ENCODE results near the gene GOT2. TPM values are rescaled to one million over a fixed set of nuclear protein-coding genes. Genes with fewer than 3 reads are reported as not detected.

Gene GOT2
- polyA plus RNA-seq, 1 donor from 2014 or later: 55.6 TPM

DNA sequence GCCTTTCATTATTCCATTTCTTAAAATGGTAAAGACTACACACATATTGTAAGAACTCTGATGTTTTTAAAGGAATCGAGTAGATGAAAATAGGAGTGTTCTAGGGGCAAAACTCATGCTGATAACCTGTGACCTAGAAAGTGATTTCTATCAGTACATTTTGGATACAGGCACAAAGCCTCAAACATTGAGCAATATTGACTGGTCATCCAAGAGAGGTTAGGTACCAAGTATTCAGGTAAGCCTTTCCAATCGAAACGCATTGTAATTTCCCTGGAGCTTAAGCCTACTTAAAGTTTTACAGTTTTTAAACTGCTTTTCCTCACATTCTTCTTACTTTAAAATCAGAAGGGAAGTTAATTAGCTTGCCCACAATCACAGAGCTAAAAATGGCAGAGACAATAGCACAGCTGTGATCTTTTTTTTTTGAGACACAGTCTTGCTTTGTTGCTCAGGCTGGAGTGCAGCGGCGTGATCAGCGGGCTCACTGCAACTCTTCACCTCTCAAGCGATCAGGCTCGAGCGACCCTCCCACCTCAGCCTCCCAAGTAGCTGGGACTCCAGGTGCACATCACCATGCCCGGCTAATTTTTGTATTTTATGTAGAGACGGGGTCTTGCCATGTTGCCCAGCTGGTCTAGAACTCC is 3.3 kb downstream of the GOT2 start:
- H3K27me3 ChIP-seq (ENCODE audit: insufficient read depth, low read depth, low read length): no peaks in the 10 kb centered on the region
- H3K4me2 ChIP-seq (ENCODE audit: low read length): no peak overlapping the region
- TF ChIP-seq EZH2 (IDR thresholded peaks at IDR 0.05; ENCODE audit: borderline replicate concordance, insufficient read depth, low read length, poor library complexity, severe bottlenecking) (no peak), SMC3 (conservative IDR thresholded peaks at IDR 0.05; ENCODE audit: poor library complexity) (no peak)
- H3K36me3 ChIP-seq (ENCODE audit: insufficient read depth, low read length): no peaks in the 10 kb centered on the region
- no peaks in the 10 kb centered on the region for H3K9me2 ChIP-seq (ENCODE audit: insufficient read depth, low read length)
- no peak overlapping the region for H3K4me3 ChIP-seq (ENCODE audit: low read length)
- H2AFZ ChIP-seq (ENCODE audit: low read depth, low read length): no peak overlapping the region
- no peaks in the 10 kb centered on the region for H4K20me1 ChIP-seq (ENCODE audit: insufficient read depth)
- no peak overlapping the region for H3K27ac ChIP-seq (ENCODE audit: low read length)
- H3F3A ChIP-seq (ENCODE audit: insufficient read depth, low read length, poor library complexity, severe bottlenecking): no peaks in the 10 kb centered on the region
- H3K9me3 ChIP-seq (ENCODE audit: low read length): no peaks in the 10 kb centered on the region
- H3K9ac ChIP-seq (ENCODE audit: low read length): no peak overlapping the region
- H3K79me2 ChIP-seq (replicated peaks; ENCODE audit: insufficient read depth, low read length): peaks cover 34% of the 10 kb centered on the region

DNA sequence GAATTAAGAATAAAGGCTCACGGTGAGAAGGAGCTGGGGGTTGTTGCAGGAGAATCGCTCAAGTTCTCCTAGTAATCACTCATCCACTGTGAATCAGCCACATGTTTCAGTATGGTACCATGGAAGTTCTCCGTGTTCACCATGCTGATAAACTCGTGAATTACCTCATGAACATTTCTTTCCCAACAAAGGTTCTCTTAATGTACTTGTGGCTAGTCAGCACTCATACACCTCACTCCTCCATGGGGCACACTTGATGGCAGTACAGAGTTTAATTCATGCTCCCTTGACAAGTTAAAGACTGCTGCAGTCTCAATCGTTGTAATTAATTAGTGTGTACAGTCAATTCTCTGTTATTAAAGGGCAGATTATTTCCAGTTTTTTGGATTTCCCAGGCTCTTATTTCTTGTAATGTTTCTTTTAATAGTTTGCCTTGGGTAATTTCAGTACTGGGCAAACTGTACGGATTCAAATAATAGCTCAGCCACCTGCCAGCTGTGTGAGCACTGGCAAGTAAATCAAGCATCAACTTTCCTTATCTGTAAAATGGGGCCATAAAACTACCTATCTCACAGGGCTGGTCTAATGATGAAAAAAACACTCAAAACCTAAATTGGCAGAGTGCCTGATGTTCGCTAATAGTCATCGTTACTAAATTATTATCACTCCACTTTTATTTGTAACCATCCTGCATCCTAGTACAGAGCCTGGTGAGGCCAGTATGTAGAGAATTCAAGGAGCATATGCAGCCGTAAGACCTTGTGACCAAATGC is 6.1 kb downstream of the GOT2 start:
- peaks cover 30% of the 10 kb centered on the region for H3K79me2 ChIP-seq (replicated peaks; ENCODE audit: insufficient read depth, low read length)

More for the DNA sequence above, 6.1 kb downstream of the GOT2 start:
- H3K9ac ChIP-seq (ENCODE audit: low read length): no peak overlapping the region
- H3K4me3 ChIP-seq (ENCODE audit: low read length): no peak overlapping the region
- H3F3A ChIP-seq (ENCODE audit: insufficient read depth, low read length, poor library complexity, severe bottlenecking): no peaks in the 10 kb centered on the region
- no peaks in the 10 kb centered on the region for H4K20me1 ChIP-seq (ENCODE audit: insufficient read depth)
- H3K9me3 ChIP-seq (ENCODE audit: low read length): no peaks in the 10 kb centered on the region
- H3K9me2 ChIP-seq (ENCODE audit: insufficient read depth, low read length): no peaks in the 10 kb centered on the region
- H3K27me3 ChIP-seq (ENCODE audit: insufficient read depth, low read depth, low read length): no peaks in the 10 kb centered on the region
- no peak overlapping the region for H2AFZ ChIP-seq (ENCODE audit: low read depth, low read length)
- no peak overlapping the region for H3K27ac ChIP-seq (ENCODE audit: low read length)
- TF ChIP-seq RAD21 (conservative IDR thresholded peaks at IDR 0.05): no peak
- TF ChIP-seq POLR2AphosphoS5 (IDR thresholded peaks at IDR 0.05): no peak
- TF ChIP-seq EP300 (conservative IDR thresholded peaks at IDR 0.05; ENCODE audit: poor library complexity, severe bottlenecking): no peak
- TF ChIP-seq EZH2 (IDR thresholded peaks at IDR 0.05; ENCODE audit: borderline replicate concordance, insufficient read depth, low read length, poor library complexity, severe bottlenecking): no peak
- TF ChIP-seq SMC3 (conservative IDR thresholded peaks at IDR 0.05; ENCODE audit: poor library complexity): no peak
- no peak for TF ChIP-seq MXI1 (conservative IDR thresholded peaks at IDR 0.05; ENCODE audit: poor library complexity, severe bottlenecking)
- TF ChIP-seq, protein P1, sequence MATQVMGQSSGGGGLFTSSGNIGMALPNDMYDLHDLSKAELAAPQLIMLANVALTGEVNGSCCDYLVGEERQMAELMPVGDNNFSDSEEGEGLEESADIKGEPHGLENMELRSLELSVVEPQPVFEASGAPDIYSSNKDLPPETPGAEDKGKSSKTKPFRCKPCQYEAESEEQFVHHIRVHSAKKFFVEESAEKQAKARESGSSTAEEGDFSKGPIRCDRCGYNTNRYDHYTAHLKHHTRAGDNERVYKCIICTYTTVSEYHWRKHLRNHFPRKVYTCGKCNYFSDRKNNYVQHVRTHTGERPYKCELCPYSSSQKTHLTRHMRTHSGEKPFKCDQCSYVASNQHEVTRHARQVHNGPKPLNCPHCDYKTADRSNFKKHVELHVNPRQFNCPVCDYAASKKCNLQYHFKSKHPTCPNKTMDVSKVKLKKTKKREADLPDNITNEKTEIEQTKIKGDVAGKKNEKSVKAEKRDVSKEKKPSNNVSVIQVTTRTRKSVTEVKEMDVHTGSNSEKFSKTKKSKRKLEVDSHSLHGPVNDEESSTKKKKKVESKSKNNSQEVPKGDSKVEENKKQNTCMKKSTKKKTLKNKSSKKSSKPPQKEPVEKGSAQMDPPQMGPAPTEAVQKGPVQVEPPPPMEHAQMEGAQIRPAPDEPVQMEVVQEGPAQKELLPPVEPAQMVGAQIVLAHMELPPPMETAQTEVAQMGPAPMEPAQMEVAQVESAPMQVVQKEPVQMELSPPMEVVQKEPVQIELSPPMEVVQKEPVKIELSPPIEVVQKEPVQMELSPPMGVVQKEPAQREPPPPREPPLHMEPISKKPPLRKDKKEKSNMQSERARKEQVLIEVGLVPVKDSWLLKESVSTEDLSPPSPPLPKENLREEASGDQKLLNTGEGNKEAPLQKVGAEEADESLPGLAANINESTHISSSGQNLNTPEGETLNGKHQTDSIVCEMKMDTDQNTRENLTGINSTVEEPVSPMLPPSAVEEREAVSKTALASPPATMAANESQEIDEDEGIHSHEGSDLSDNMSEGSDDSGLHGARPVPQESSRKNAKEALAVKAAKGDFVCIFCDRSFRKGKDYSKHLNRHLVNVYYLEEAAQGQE (IDR thresholded peaks at IDR 0.05; ENCODE audit: borderline replicate concordance): no peak
- TF ChIP-seq TAF1 (IDR thresholded peaks at IDR 0.05; ENCODE audit: low read depth): no peak
- TF ChIP-seq, protein P2, sequence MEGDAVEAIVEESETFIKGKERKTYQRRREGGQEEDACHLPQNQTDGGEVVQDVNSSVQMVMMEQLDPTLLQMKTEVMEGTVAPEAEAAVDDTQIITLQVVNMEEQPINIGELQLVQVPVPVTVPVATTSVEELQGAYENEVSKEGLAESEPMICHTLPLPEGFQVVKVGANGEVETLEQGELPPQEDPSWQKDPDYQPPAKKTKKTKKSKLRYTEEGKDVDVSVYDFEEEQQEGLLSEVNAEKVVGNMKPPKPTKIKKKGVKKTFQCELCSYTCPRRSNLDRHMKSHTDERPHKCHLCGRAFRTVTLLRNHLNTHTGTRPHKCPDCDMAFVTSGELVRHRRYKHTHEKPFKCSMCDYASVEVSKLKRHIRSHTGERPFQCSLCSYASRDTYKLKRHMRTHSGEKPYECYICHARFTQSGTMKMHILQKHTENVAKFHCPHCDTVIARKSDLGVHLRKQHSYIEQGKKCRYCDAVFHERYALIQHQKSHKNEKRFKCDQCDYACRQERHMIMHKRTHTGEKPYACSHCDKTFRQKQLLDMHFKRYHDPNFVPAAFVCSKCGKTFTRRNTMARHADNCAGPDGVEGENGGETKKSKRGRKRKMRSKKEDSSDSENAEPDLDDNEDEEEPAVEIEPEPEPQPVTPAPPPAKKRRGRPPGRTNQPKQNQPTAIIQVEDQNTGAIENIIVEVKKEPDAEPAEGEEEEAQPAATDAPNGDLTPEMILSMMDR (IDR thresholded peaks at IDR 0.05; ENCODE audit: poor library complexity, severe bottlenecking): no peak
- H3K36me3 ChIP-seq (ENCODE audit: insufficient read depth, low read length): no peaks in the 10 kb centered on the region
- no peak overlapping the region for H3K4me2 ChIP-seq (ENCODE audit: low read length)
